ENCODE results near the gene JAKMIP1.

- TF ChIP-seq EZH2 (IDR thresholded peaks at IDR 0.05; ENCODE audit: insufficient read depth, poor library complexity, severe bottlenecking) (no peak), EZH2phosphoT487 (IDR thresholded peaks at IDR 0.05; ENCODE audit: insufficient read depth, low read depth) (no peak)
These were observed 21.6 kb downstream of the JAKMIP1 start for GRCh38 chr4:6178757-6179156.

All from GM23248 (cell line).